Endothelial cell of umbilical vein (primary cell): ENCODE measurements around the gene RBM38.

ENCODE experiments used
- EZH2 ChIP-seq: IDR thresholded peaks from 2 replicates; pipeline ENCODE4 v1.6.1; 2012; ENCODE audit warnings: borderline replicate concordance, low read depth, mild to moderate bottlenecking, moderate library complexity, low read length, inconsistent platforms; ENCODE audit not compliant: severe bottlenecking
- FOS ChIP-seq: IDR thresholded peaks from 2 replicates; pipeline ENCODE4 v1.6.1; 2011; ENCODE audit warnings: mild to moderate bottlenecking, low read length, moderate library complexity, borderline replicate concordance; ENCODE audit not compliant: insufficient read depth
- GATA2 ChIP-seq: IDR thresholded peaks from 2 replicates; pipeline ENCODE4 v1.7.0; 2011; ENCODE audit warnings: low read depth, mild to moderate bottlenecking, moderate library complexity, mixed read lengths, low read length; ENCODE audit not compliant: insufficient read length, insufficient read depth
- JUN ChIP-seq: IDR thresholded peaks from 2 replicates; pipeline ENCODE4 v1.6.1; 2011; ENCODE audit warnings: borderline replicate concordance, low read depth; ENCODE audit not compliant: insufficient read length, insufficient read depth
- MYC ChIP-seq: IDR thresholded peaks from one replicate; pipeline ENCODE4 v1.6.1; 2011; ENCODE audit warnings: mild to moderate bottlenecking, low read depth, low read length
- POLR2A ChIP-seq: IDR thresholded peaks from 2 replicates; pipeline ENCODE4 v1.6.1; 2012; ENCODE audit warnings: low read depth, mild to moderate bottlenecking, control low read depth, low read length
- POLR2AphosphoS5 ChIP-seq: IDR thresholded peaks from 2 replicates; pipeline ENCODE4 v1.6.1; 2012; ENCODE audit warnings: low read depth, mild to moderate bottlenecking, control low read depth, low read length, moderate library complexity; ENCODE audit not compliant: insufficient read depth
- TF ChIP-seq, protein P1 (sequence below), 2 donors: IDR thresholded peaks; 1 replicate in 1 of 2; 2 replicates in 1 of 2; pipeline ENCODE4 v1.5.1; 2011; ENCODE audit warnings: low read length in 2 of 2, mild to moderate bottlenecking in 2 of 2, moderate library complexity in 2 of 2, control low read depth in 1 of 2, inconsistent platforms in 1 of 2, low read depth in 1 of 2; ENCODE audit not compliant: insufficient read depth in 1 of 2; ENCODE audit errors: extremely low read depth in 1 of 2
- TF ChIP-seq, protein P2 (sequence below): IDR thresholded peaks from 2 replicates; pipeline ENCODE4 v1.6.1; 2011; ENCODE audit not compliant: insufficient read depth, insufficient read length

DNA sequence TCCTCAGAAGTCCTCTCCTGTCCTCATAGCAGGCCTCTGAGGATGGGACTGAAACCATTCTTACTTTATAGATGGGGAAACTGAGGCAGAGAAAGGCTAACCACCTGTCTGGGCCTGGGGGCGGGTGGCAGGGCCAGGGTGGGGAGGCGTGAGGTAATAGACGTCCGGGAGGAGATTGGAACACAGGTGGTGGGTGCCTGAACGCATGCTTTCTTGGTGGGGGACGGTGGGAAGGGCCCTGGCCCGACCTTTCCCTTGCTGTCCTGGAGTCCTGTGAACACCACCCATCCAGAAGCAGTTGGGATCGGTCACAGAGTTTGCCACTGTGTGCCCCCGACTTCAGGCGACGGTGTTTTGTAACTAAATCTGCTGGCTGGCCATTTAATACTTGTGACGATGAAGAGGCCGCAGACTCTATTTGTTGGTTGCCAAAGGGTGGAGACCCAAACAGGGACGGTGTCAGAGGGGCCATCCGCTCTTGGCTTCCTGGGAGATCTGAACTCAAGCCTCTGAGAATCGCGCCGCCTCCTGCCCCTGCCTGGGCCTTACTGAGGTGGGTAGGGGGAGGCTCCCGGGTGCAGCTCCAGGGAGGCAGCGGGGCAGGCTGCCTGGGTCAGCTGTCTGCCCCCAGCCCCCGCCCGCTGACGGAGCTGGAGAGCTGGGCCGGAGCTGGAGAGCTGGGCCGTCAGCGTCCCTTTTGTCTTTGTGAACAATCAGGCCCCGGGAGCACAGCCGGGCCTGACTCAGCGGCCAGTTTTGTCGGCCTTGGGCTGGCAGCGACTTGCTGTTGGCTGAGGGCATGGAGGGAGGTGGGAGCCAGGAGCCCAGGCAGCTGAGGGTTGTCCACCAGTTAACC is 4.1 kb downstream of the RBM38 start:
- no peak for TF ChIP-seq MYC
- TF ChIP-seq, protein P1, sequence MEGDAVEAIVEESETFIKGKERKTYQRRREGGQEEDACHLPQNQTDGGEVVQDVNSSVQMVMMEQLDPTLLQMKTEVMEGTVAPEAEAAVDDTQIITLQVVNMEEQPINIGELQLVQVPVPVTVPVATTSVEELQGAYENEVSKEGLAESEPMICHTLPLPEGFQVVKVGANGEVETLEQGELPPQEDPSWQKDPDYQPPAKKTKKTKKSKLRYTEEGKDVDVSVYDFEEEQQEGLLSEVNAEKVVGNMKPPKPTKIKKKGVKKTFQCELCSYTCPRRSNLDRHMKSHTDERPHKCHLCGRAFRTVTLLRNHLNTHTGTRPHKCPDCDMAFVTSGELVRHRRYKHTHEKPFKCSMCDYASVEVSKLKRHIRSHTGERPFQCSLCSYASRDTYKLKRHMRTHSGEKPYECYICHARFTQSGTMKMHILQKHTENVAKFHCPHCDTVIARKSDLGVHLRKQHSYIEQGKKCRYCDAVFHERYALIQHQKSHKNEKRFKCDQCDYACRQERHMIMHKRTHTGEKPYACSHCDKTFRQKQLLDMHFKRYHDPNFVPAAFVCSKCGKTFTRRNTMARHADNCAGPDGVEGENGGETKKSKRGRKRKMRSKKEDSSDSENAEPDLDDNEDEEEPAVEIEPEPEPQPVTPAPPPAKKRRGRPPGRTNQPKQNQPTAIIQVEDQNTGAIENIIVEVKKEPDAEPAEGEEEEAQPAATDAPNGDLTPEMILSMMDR (IDR thresholded peaks at IDR 0.05; ENCODE audit: extremely low read depth in 1 of 2, insufficient read depth in 1 of 2, low read depth in 1 of 2, low read length in 2 of 2): no peak
- TF ChIP-seq POLR2AphosphoS5: peak; percentile 33
- TF ChIP-seq POLR2A: no peak
- TF ChIP-seq EZH2: no peak
- no peak for TF ChIP-seq FOS
- TF ChIP-seq, protein P2, sequence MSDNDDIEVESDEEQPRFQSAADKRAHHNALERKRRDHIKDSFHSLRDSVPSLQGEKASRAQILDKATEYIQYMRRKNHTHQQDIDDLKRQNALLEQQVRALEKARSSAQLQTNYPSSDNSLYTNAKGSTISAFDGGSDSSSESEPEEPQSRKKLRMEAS: no peak
- TF ChIP-seq GATA2: no peak
- TF ChIP-seq JUN: no peak
